ENCODE data around the gene HABP4. TPM values are rescaled to one million over a fixed set of nuclear protein-coding genes. Genes with fewer than 3 reads are reported as not detected.
A peak's percentile ranks its signal among the peaks of the same experiment; 100 is the strongest.

HABP4 gene
- total and polyA plus RNA-seq, 2 donors from 2014 or later: 20.9 to 37.5 TPM

- no peaks in the 10 kb centered on the region for H3K9me3 ChIP-seq (ENCODE audit: control insufficient read depth in 2 of 3, insufficient read depth in 1 of 3, low read length in 3 of 3)
- no peaks in the 10 kb centered on the region for H3K27me3 ChIP-seq (ENCODE audit: control insufficient read depth, insufficient read depth, low read length)
- DNase-seq: no peak
- H3K36me3 ChIP-seq (ENCODE audit: control insufficient read depth in 2 of 3, insufficient read depth in 3 of 3, low read length in 3 of 3): no peaks in the 10 kb centered on the region
- H3K4me3 ChIP-seq (ENCODE audit: low read length in 3 of 3): no peak overlapping the region
- no peak overlapping the region for H3K9ac ChIP-seq (ENCODE audit: low read length in 3 of 3)
- no peak for TF ChIP-seq CTCF (IDR thresholded peaks at IDR 0.05; ENCODE audit: borderline replicate concordance, extremely low read depth, insufficient read depth)
- no peak overlapping the region for H3K27ac ChIP-seq (ENCODE audit: low read depth in 2 of 2, low read length in 2 of 2)
- intact Hi-C loops (cut with DNase I): no loop called here
- H3K4me1 ChIP-seq (ENCODE audit: control insufficient read depth in 2 of 3, insufficient read depth in 2 of 3, low read depth in 1 of 3, low read length in 3 of 3): no peaks in the 10 kb centered on the region
- no peak for FAIRE-seq
Observed at GRCh38 chr9:96411129-96411838, 38.7 kb upstream of the HABP4 start.

- no peak for TF ChIP-seq CTCF (IDR thresholded peaks at IDR 0.05; ENCODE audit: borderline replicate concordance, extremely low read depth, insufficient read depth)
- no peak overlapping the region for H3K27ac ChIP-seq (ENCODE audit: low read depth in 2 of 2, low read length in 2 of 2)
- intact Hi-C loops (cut with DNase I): no loop called here
- H3K36me3 ChIP-seq (ENCODE audit: control insufficient read depth in 2 of 3, insufficient read depth in 3 of 3, low read length in 3 of 3): no peaks in the 10 kb centered on the region
- peaks cover 0 to 6% (median 0%) of the 10 kb centered on the region in 3 donors for H3K4me1 ChIP-seq (ENCODE audit: control insufficient read depth in 2 of 3, insufficient read depth in 2 of 3, low read depth in 1 of 3, low read length in 3 of 3)
- no peak overlapping the region for H3K4me3 ChIP-seq (ENCODE audit: low read length in 3 of 3)
- DNase-seq (no peak), FAIRE-seq (no peak)
- H3K9ac ChIP-seq (ENCODE audit: low read length in 3 of 3): no peak overlapping the region
- H3K9me3 ChIP-seq (ENCODE audit: control insufficient read depth in 2 of 3, insufficient read depth in 1 of 3, low read length in 3 of 3): no peaks in the 10 kb centered on the region
- no peaks in the 10 kb centered on the region for H3K27me3 ChIP-seq (ENCODE audit: control insufficient read depth, insufficient read depth, low read length)
Observed at GRCh38 chr9:96412174-96412913, 37.6 kb upstream of the HABP4 start.

GRCh38 chr9:96413302-96414221 lies 36.4 kb upstream of the HABP4 start:
- H3K27me3 ChIP-seq (ENCODE audit: control insufficient read depth, insufficient read depth, low read length): no peaks in the 10 kb centered on the region
- FAIRE-seq (no peak), DNase-seq (peak in 1 of 5 donors; percentile 8)
- no peaks in the 10 kb centered on the region for H3K9me3 ChIP-seq (ENCODE audit: control insufficient read depth in 2 of 3, insufficient read depth in 1 of 3, low read length in 3 of 3)
- H3K4me1 ChIP-seq (ENCODE audit: control insufficient read depth in 2 of 3, insufficient read depth in 2 of 3, low read depth in 1 of 3, low read length in 3 of 3): peaks cover 0 to 6% (median 0%) of the 10 kb centered on the region in 3 donors
- intact Hi-C loops (cut with DNase I): no loop called here
- no peak overlapping the region for H3K4me3 ChIP-seq (ENCODE audit: low read length in 3 of 3)
- H3K27ac ChIP-seq (ENCODE audit: low read depth in 2 of 2, low read length in 2 of 2): no peak overlapping the region
- TF ChIP-seq CTCF (IDR thresholded peaks at IDR 0.05; ENCODE audit: borderline replicate concordance, extremely low read depth, insufficient read depth): no peak
- no peak overlapping the region for H3K9ac ChIP-seq (ENCODE audit: low read length in 3 of 3)
- H3K36me3 ChIP-seq (ENCODE audit: control insufficient read depth in 2 of 3, insufficient read depth in 3 of 3, low read length in 3 of 3): no peaks in the 10 kb centered on the region

All from kidney (tissue), 14 donors.